Ishikawa (cell line): ENCODE data around the gene AKAP8L.

Experiments used
- EP300 ChIP-seq: IDR thresholded peaks from 2 replicates; pipeline ENCODE4 v1.6.1; 2012; ENCODE audit warnings: borderline replicate concordance
- TCF12 ChIP-seq: IDR thresholded peaks from 2 replicates; pipeline ENCODE4 v1.6.1; 2012; ENCODE audit warnings: low read depth
- YY1 ChIP-seq: IDR thresholded peaks from 2 replicates; pipeline ENCODE4 v1.6.1; 2012; ENCODE audit warnings: low read depth

GRCh38 chr19:15331419-15332310 is 87.1 kb downstream of the AKAP8L start:
- TF ChIP-seq EP300 = no peak
- TF ChIP-seq TCF12 = no peak
- TF ChIP-seq YY1 = peak; percentile 68
